GM21717 (cell line): Measurements from ENCODE around the gene TNFRSF6B.

Experiments used
- ATAC-seq: cut with Tn5 transposase; IDR thresholded peaks from one replicate; pipeline ENCODE4 v1.9.1; 2021; ENCODE audit warnings: mild to moderate bottlenecking, moderate library complexity; ENCODE audit not compliant: unreplicated experiment

Gene TNFRSF6B

GRCh38 chr20:63682384-63683139 lies 13.9 kb upstream of the TNFRSF6B start:
- no peak for ATAC-seq

- no peak for ATAC-seq
Observed at GRCh38 chr20:63685269-63686026, 11.0 kb upstream of the TNFRSF6B start.

GRCh38 chr20:63686094-63686491 lies 10.4 kb upstream of the TNFRSF6B start:
- ATAC-seq = no peak

- ATAC-seq = no peak
Observed at GRCh38 chr20:63686492-63687321, 9.7 kb upstream of the TNFRSF6B start.

GRCh38 chr20:63687419-63688178 lies 8.9 kb upstream of the TNFRSF6B start:
- ATAC-seq = no peak

- no peak for ATAC-seq
Observed at GRCh38 chr20:63688228-63689045, 8.0 kb upstream of the TNFRSF6B start.

- ATAC-seq = no peak
Observed at GRCh38 chr20:63689046-63690002, 7.1 kb upstream of the TNFRSF6B start.

- no peak for ATAC-seq
Observed at GRCh38 chr20:63690003-63690897, 6.2 kb upstream of the TNFRSF6B start.

- ATAC-seq = no peak
Observed at GRCh38 chr20:63690898-63691710, 5.3 kb upstream of the TNFRSF6B start.

GRCh38 chr20:63691711-63692435 lies 4.6 kb upstream of the TNFRSF6B start:
- no peak for ATAC-seq

- ATAC-seq = no peak
Observed at GRCh38 chr20:63692436-63693082, 3.9 kb upstream of the TNFRSF6B start.

- ATAC-seq = no peak
Observed at GRCh38 chr20:63693083-63693732, 3.2 kb upstream of the TNFRSF6B start.

- ATAC-seq = no peak
Observed at GRCh38 chr20:63693733-63694583, 2.5 kb upstream of the TNFRSF6B start.
